ENCODE measurements around the gene IQSEC3. TPM values are rescaled to one million over a fixed set of nuclear protein-coding genes. Genes with fewer than 3 reads are reported as not detected.
"Not testable (repeated sequence)": the region's sequence is repeated elsewhere in the genome, so short reads cannot be mapped to it uniquely, and the experiment has no call there.

Gene IQSEC3
- total RNA-seq, 2 experiments from 2014 or later, result 0.86 to 1.0 TPM

DNA sequence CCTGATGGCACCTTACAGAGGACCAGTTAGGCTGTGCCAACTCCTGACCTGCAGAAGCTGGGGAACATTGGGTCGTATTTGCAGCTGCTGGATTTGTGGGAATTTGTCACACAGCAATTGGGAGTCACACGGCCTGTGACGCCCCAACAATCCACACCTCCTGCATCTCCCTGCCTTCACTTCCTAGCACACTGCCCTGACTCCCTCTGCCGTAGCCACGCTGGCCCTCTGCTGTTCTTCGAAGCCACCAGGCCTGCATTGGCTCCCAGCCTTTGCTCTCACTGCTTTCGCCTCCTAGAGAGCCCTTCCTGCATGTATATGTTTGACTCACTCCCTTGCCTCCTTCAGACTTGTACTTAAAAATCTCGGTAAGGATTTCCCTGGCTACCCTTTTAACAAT, 22.2 kb upstream of the IQSEC3 start:
- not testable (repeated sequence) for H3K36me3 Mint-ChIP-seq (ENCODE audit: low read depth)

DNA sequence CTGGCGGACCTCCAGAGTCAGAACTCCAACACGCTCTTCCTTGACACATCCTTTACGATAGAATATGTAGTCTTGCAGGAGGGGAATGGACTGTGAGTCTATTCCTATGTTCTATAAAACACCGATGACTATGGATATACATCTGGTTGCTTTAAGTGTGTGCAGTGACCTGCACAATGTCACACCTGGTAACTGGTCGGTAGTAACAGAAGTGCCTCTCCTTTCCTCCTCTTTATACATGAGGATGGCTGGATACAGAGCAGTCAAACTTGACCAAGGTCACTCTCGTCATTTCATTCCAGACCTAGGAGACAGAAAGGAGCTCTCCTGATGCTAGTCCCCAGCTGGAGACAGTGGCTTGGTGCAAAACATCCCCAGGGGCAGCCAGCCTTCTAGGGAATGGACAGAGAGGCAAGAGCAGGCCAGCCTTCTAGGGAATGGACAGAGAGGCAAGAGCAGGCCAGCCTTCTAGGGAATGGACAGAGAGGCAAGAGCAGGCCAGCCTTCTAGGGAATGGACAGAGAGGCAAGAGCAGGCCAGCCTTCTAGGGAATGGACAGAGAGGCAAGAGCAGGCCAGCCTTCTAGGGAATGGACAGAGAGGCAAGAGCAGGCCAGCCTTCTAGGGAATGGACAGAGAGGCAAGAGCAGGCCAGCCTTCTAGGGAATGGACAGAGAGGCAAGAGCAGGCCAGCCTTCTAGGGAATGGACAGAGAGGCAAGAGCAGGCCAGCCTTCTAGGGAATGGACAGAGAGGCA, 21.2 kb upstream of the IQSEC3 start:
- H3K4me3 Mint-ChIP-seq; H3K36me3 Mint-ChIP-seq (ENCODE audit: low read depth); H3K9me3 Mint-ChIP-seq; DNase-seq; CTCF ChIA-PET; H3K4me1 Mint-ChIP-seq (ENCODE audit: low read depth); intact Hi-C loops (cut with micrococcal nuclease); H3K27ac Mint-ChIP-seq: not testable (repeated sequence)
- peaks cover 15% of the 10 kb centered on the region for H3K27me3 Mint-ChIP-seq (ENCODE audit: low read depth)

More for the DNA sequence above, 22.2 kb upstream of the IQSEC3 start:
- intact Hi-C loops (cut with micrococcal nuclease); H3K4me1 Mint-ChIP-seq (ENCODE audit: low read depth); CTCF ChIA-PET; DNase-seq; H3K9me3 Mint-ChIP-seq; H3K27ac Mint-ChIP-seq; H3K4me3 Mint-ChIP-seq: not testable (repeated sequence)
- H3K27me3 Mint-ChIP-seq (ENCODE audit: low read depth), result peaks cover 13% of the 10 kb centered on the region

DNA sequence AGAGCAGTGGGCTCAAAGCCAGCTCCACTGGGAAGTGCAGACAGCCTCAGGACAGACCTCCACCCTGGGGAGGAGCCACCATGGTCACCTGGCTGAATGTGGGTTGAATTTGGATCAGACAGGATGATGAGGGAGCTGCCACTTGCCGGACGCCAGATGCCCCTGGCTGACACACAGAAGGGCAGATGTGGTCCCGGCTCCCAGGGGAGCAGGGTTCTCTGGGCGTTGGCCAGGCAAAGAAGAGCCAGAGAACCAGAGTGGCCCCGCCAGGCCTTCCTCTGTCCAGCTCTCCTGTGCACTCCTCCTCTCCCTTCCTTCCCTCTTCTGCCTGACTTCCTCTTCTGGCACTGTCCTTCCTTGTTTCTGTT, 20.6 kb upstream of the IQSEC3 start:
- not testable (repeated sequence) for H3K9me3 Mint-ChIP-seq

DNA sequence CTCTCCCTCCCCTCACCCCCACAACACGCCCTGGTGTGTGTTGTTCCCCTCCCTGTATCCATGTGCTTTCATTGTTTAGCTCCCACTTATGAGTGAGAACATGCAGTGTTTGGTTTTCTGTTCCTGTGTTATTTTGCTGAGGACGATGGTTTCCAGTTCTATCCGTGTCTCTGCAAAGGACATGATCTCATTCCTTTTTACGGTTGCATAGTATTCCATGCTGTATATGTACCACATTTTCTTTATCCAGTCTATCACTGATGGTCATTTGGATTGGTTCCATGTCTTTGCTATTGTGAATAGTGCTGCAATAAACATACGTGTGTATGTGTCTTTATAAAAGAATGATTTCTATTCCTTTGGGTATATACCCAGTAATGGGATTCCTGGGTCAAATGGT, 20.0 kb upstream of the IQSEC3 start:
- H3K4me1 Mint-ChIP-seq (ENCODE audit: low read depth); CTCF ChIA-PET; DNase-seq; intact Hi-C loops (cut with micrococcal nuclease); H3K9me3 Mint-ChIP-seq; H3K36me3 Mint-ChIP-seq (ENCODE audit: low read depth); H3K4me3 Mint-ChIP-seq; H3K27ac Mint-ChIP-seq: not testable (repeated sequence)
- H3K27me3 Mint-ChIP-seq (ENCODE audit: low read depth), result peaks cover 15% of the 10 kb centered on the region

More for the DNA sequence above, 20.6 kb upstream of the IQSEC3 start:
- DNase-seq; H3K36me3 Mint-ChIP-seq (ENCODE audit: low read depth); H3K27ac Mint-ChIP-seq; H3K4me1 Mint-ChIP-seq (ENCODE audit: low read depth); intact Hi-C loops (cut with micrococcal nuclease); H3K4me3 Mint-ChIP-seq; CTCF ChIA-PET: not testable (repeated sequence)
- H3K27me3 Mint-ChIP-seq (ENCODE audit: low read depth), result peaks cover 15% of the 10 kb centered on the region

DNA sequence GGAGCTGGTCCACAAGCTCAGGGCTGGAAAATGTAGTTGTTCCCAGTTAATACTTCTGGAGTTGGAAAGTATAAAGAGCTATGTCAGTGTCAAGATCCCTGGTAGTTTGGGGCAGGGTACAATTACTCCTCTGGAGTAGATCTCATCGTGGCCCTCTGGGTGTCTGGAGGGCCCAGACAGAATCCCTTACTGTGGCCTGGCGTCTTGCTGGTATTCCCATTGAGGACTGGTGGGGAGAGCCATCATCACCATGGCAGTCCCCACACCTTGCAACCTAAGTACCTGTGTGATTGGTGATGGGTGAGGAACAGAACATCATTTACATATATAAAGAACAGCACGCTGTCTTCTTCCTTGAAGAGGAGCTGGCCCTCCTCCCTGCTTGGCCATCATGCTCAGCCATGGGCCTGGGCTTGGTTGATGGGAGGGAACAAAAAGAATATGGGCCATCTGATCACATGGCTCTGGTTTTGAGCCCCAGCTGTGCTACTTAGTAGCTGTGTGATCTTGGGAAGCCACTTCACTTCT, 18.8 kb upstream of the IQSEC3 start:
- intact Hi-C loops (cut with micrococcal nuclease); H3K27ac Mint-ChIP-seq: not testable (repeated sequence)

DNA sequence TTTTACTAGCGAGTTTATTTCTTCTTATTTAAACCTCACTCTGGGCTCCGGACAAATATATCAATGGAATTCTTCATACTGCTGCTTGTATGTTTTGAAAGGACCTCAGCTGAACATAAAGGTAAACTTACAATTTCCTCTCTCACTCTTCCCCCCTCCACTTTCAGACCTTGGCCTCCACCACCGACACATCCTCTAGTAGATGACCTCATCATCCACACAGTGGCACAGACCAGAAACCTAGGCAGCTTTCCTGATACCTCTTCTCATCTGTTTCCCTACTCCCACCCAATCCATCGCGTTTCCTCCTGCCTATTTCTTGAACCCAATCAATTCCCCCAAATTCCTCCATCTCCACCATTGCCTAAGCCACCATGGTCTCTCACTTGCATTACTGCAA, 17.4 kb upstream of the IQSEC3 start:
- H3K36me3 Mint-ChIP-seq (ENCODE audit: low read depth); DNase-seq; CTCF ChIA-PET; intact Hi-C loops (cut with micrococcal nuclease); H3K27ac Mint-ChIP-seq; H3K4me3 Mint-ChIP-seq; H3K9me3 Mint-ChIP-seq; H3K4me1 Mint-ChIP-seq (ENCODE audit: low read depth): not testable (repeated sequence)
- H3K27me3 Mint-ChIP-seq (ENCODE audit: low read depth), result peaks cover 28% of the 10 kb centered on the region

More for the DNA sequence above, 18.8 kb upstream of the IQSEC3 start:
- H3K9me3 Mint-ChIP-seq; H3K36me3 Mint-ChIP-seq (ENCODE audit: low read depth); H3K4me1 Mint-ChIP-seq (ENCODE audit: low read depth); H3K4me3 Mint-ChIP-seq; CTCF ChIA-PET; DNase-seq: not testable (repeated sequence)
- H3K27me3 Mint-ChIP-seq (ENCODE audit: low read depth), result peaks cover 18% of the 10 kb centered on the region

DNA sequence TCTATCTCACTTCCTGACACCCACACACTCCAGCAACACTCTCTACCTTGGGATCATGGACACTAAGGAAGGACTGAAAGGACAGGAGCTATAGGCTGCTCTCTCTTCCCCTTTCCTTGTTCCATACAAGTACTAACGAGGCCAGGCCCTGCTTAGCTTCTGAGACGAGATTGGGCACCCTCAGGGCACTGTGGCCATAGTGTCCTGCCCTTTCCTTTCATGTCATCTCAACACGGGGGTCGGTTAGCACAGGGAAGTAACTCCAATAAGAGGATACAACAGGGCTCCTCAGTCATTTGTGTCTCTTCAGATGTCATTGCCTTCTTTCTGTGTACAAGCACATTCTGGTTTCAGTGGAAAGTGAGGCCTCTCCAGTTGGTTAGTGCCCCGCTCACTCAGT, 15.5 kb upstream of the IQSEC3 start:
- H3K27me3 Mint-ChIP-seq (ENCODE audit: low read depth), result peaks cover 31% of the 10 kb centered on the region
- H3K4me1 Mint-ChIP-seq (ENCODE audit: low read depth); H3K4me3 Mint-ChIP-seq; DNase-seq; H3K9me3 Mint-ChIP-seq; H3K36me3 Mint-ChIP-seq (ENCODE audit: low read depth); CTCF ChIA-PET; intact Hi-C loops (cut with micrococcal nuclease); H3K27ac Mint-ChIP-seq: not testable (repeated sequence)

DNA sequence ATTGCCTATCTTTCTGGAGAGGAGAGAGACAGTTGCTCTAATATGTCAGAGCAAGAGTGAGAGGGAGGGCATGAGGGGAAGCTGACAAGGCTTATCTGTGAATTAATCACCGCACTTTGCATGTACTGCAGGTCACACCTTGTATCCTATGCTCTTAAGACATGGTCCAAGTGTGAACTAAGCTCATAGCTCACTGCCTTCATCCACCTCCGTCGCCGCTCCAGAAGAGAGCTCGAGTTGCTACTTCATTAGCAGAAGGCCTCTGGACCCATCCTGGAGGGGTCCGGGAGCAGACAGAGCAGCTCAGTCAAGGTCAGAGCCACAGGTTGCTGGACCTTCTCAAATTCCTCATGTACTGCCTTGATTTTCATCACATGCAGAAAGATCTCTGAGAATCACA, 14.6 kb upstream of the IQSEC3 start:
- intact Hi-C loops (cut with micrococcal nuclease); H3K9me3 Mint-ChIP-seq; H3K4me3 Mint-ChIP-seq; H3K36me3 Mint-ChIP-seq (ENCODE audit: low read depth); H3K4me1 Mint-ChIP-seq (ENCODE audit: low read depth); H3K27ac Mint-ChIP-seq; DNase-seq; CTCF ChIA-PET: not testable (repeated sequence)
- peaks cover 39% of the 10 kb centered on the region for H3K27me3 Mint-ChIP-seq (ENCODE audit: low read depth)

DNA sequence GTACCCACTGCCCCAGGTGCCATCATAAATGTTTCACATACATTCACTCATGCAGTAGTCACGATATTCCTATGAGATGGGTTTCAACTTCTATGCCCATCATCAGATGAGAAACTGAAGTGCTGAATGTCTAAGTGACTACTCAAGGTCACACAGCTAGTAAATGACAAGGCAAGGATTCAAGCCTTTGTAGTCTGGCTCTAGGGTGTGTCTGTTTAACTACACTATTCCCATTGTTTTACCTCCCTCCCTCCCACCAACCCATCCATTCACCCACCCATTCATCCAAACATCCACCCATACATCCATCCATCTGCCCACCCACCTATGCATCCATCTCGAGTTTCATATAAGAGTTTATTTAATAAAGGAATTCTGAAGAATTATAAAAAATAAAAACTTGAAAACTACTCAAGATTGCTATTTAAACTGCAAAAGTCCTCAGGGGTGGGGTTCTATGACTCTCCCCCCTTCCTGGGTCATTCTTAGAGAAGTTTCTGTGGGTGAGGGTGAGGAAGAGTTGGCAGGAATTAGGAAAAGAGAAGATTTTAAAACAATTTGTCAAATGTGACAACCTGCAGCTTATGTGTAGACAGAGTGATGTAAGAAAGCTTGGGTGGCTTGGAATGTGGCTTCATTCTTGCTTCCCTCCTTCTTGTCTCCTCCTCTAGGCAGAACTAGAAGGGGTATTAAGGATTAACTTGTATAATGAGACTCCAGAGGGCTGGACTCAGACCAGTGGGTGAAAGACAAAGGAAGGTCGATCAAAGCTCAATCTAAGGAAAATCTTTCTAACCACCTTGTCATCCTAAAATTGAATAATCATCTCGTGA, 13.4 kb upstream of the IQSEC3 start:
- H3K27me3 Mint-ChIP-seq (ENCODE audit: low read depth), result peaks cover 50% of the 10 kb centered on the region
- CTCF ChIA-PET; H3K4me3 Mint-ChIP-seq; H3K4me1 Mint-ChIP-seq (ENCODE audit: low read depth); intact Hi-C loops (cut with micrococcal nuclease); DNase-seq; H3K27ac Mint-ChIP-seq; H3K9me3 Mint-ChIP-seq; H3K36me3 Mint-ChIP-seq (ENCODE audit: low read depth): not testable (repeated sequence)

DNA sequence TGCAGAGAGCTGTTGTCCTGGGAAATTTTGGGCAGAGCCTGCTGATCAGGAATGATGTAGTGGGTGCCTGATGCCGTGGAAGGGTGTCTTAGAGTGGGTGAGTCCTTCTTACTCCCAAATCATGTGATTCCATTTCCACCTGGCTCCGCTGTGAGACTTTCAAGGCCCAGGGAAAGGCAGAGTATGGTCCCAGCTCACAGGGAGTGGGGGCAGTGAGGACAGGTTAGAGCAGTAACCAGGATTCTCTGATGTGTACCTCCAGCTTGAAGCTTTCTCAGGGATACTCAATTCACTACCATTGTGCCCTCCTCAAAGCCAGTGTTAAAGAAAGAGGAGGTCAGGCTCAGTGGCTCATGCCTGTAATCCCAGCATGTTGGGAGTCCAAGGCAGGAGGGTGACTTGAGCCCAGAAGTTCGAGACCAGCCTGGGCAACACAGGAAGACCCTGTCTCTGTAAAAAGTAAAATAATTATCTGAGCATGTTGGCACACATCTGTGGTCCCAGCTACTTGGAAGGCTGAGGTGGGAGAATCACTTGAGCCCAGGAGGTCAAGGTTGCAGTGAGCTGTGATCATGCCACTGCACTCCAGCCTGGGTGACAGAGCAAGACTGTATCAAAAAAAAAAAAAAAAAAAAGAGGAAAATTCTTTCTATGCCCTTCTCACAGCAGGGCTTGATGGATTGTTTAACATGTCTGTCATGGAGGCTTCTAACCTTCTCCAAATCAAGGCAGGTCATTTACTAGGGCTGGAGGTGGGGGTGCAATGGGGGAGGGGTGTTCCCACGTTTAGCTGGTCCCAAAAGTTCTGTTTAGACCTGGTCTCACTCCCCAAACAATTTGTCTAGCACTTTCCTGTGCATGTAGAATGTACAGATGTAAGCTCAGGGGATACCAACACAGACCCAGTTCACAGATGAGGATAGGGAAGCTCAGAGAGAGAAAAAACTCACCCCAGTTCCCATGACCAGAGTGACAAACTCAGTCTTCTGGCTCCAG, 12.5 kb upstream of the IQSEC3 start:
- peaks cover 11% of the 10 kb centered on the region for H3K9me3 Mint-ChIP-seq
- no peak overlapping the region for H3K4me3 Mint-ChIP-seq
- H3K27ac Mint-ChIP-seq, result no peak overlapping the region
- H3K27me3 Mint-ChIP-seq (ENCODE audit: low read depth), result peaks cover 59% of the 10 kb centered on the region
- no peaks in the 10 kb centered on the region for H3K4me1 Mint-ChIP-seq (ENCODE audit: low read depth)
- CTCF ChIA-PET, result no interaction called here
- DNase-seq, result no peak
- H3K36me3 Mint-ChIP-seq (ENCODE audit: low read depth), result no peaks in the 10 kb centered on the region
- intact Hi-C loops (cut with micrococcal nuclease), result no loop called here

DNA sequence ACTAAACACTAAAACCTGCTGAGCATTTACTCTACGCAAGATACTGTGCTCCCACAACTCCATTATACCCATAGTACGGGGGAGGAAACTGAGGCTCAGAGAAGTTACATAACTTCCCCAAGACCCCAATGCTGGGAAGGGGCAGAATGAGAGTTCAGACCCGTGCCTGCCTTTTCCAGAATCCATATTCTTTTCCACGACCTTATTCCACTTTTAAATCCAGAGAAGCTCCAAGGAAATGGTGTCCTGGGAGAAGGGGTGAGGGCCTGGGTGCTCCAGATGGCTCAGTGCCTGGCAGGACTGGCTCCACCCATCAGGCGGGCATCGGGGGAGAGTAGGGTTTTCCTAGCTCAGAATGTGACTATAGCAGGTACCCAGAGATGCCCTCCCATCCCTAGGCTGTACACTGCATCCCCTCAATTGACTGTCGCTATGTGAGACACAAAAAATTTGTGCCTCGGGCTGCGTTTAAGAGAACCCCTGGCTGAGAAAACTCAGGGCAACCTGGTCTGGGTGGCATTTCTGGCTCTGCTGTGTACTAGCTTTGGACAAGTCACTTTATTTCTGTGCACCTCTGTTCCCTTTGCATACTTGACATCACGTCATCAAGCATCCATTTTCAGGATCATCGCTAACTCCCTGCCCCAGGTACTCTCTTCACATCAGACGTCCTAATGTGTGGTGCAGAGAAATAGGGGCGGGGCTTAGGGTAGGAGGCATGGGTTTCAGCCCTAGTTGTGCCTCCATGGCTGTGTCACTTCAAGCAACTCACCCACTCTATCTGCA, 11.6 kb upstream of the IQSEC3 start:
- no peak overlapping the region for H3K4me3 Mint-ChIP-seq
- DNase-seq, result no peak
- no peaks in the 10 kb centered on the region for H3K4me1 Mint-ChIP-seq (ENCODE audit: low read depth)
- peaks cover 1% of the 10 kb centered on the region for H3K36me3 Mint-ChIP-seq (ENCODE audit: low read depth)
- intact Hi-C loops (cut with micrococcal nuclease), result no loop called here
- CTCF ChIA-PET, result no interaction called here
- H3K27ac Mint-ChIP-seq, result no peak overlapping the region
- H3K27me3 Mint-ChIP-seq (ENCODE audit: low read depth), result peaks cover 62% of the 10 kb centered on the region
- H3K9me3 Mint-ChIP-seq, result peaks cover 15% of the 10 kb centered on the region
